Measurements from ENCODE around the gene HTATIP2. TPM values are rescaled to one million over a fixed set of nuclear protein-coding genes. Genes with fewer than 3 reads are reported as not detected.

HTATIP2 gene
- polyA plus RNA-seq, 1 of the 3 experiments (the other 2 are of a cell fraction): not detected

GRCh38 chr11:20373568-20374209, 10.2 kb downstream of the HTATIP2 start:
- TF ChIP-seq NFIC (IDR thresholded peaks at IDR 0.05; ENCODE audit: borderline replicate concordance): no peak
- TF ChIP-seq FOXJ3 (CRISPR knock-in tag; IDR thresholded peaks at IDR 0.05): no peak
- no peak for TF ChIP-seq GABPA (IDR thresholded peaks at IDR 0.05; ENCODE audit: low read depth)
- no peak for TF ChIP-seq RXRA (IDR thresholded peaks at IDR 0.05; ENCODE audit: borderline replicate concordance, low read depth)
- TF ChIP-seq CTCF (IDR thresholded peaks at IDR 0.05): no peak
- no peak for TF ChIP-seq PBX3 (IDR thresholded peaks at IDR 0.05)
- TF ChIP-seq USF2 (IDR thresholded peaks at IDR 0.05; ENCODE audit: borderline replicate concordance, low read depth, low read length): no peak
- TF ChIP-seq FOSL2 (IDR thresholded peaks at IDR 0.05; ENCODE audit: borderline replicate concordance, low read depth): no peak
- no peak for TF ChIP-seq SMC3 (IDR thresholded peaks at IDR 0.05; ENCODE audit: low read depth, low read length)
- no peak for TF ChIP-seq MAX (IDR thresholded peaks at IDR 0.05; ENCODE audit: low read depth)
- no peak for TF ChIP-seq TEAD4 (IDR thresholded peaks at IDR 0.05; ENCODE audit: borderline replicate concordance, insufficient read depth)
- no peak for TF ChIP-seq POLR2AphosphoS5 (IDR thresholded peaks at IDR 0.05; ENCODE audit: low read depth, low read length)
- no peak for TF ChIP-seq TCF12 (IDR thresholded peaks at IDR 0.05)
- Histone ChIP-seq H3K4me2 (no peak overlapping the region), H4K20me1 (ENCODE audit: insufficient read depth) (no peaks in the 10 kb centered on the region), H2AFZ (ENCODE audit: low read depth) (no peak overlapping the region), H3F3A (replicated peaks; ENCODE audit: insufficient read depth) (peaks cover under 1% of the 10 kb centered on the region), H3K27me3 (ENCODE audit: insufficient read depth) (no peaks in the 10 kb centered on the region), H3K9me2 (no peaks in the 10 kb centered on the region), H3K4me3 (ENCODE audit: low read depth in 2 of 2, low read length in 1 of 2) (no peak overlapping the region), H3K9me3 (no peaks in the 10 kb centered on the region), H3K36me3 (replicated peaks in 1 of 2; ENCODE audit: control insufficient read depth in 1 of 2, insufficient read depth in 2 of 2, low read length in 1 of 2) (no peaks in the 10 kb centered on the region), H3K79me2 (ENCODE audit: insufficient read depth) (no peaks in the 10 kb centered on the region), H3K27ac (ENCODE audit: low read depth in 2 of 2, low read length in 1 of 2) (no peak overlapping the region), H3K9ac (no peak overlapping the region), H3K4me1 (ENCODE audit: control insufficient read depth in 1 of 2, insufficient read depth in 2 of 2, low read depth in 1 of 2, low read length in 1 of 2) (peaks cover 0 to 3% of the 10 kb centered on the region in 2 experiments; a peak in 1 of 4 replicates)
- POLR2A ChIA-PET: no interaction called here
- 78% methylated on average over 3 of the region's 3 CpGs for WGBS (ENCODE audit: low lambda C conversion rate)
- CTCF ChIA-PET: interaction anchor here (1.8 to 12.6 kb wide), 4 partner anchors 13 to 246 kb away, joined by 6 to 101 read pairs (median 12); partner anchors contain the start of gene PRMT3
- no peak for DNase-seq
